OCI-LY7 (cell line): ENCODE data around the gene SEMA3G. TPM values are rescaled to one million over a fixed set of nuclear protein-coding genes. Genes with fewer than 3 reads are reported as not detected.

Experiments used
- BruUV-seq: library from RNA; stranded (reverse); fragments of 400-500 nt; replicated peaks from 2 replicates; lab custom pipeline; 2021; lab: Mats Ljungman, UMichigan
- CTCF ChIA-PET: fragments of 300-600 bp; sonication (Branson Sonifier 250); formaldehyde crosslinking; loops from one replicate; lab custom pipeline; 2022; ENCODE audit warnings: antibody characterized with exemption; ENCODE audit not compliant: unreplicated experiment; lab: Charles Lee
- POLR2A ChIA-PET: fragments of 300-600 bp; sonication (Branson Sonifier 250); formaldehyde crosslinking; loops from one replicate; lab custom pipeline; 2022; ENCODE audit warnings: antibody characterized with exemption; lab: Charles Lee
- DNase-seq: peaks from one replicate; pipeline ENCODE4 v3.0.0-alpha.2; 2015; ENCODE audit warnings: low spot score
- H2AFZ ChIP-seq: fragments of 200-600 bp; sonication (generic), shearing (Covaris generic); 2 replicates; pipeline ENCODE4 v1.6.1; 2014; ENCODE audit warnings: mild to moderate bottlenecking, antibody characterized with exemption, low read length, moderate library complexity
- H3K27ac ChIP-seq: fragments of 200-600 bp; sonication (generic); 2 replicates; pipeline ENCODE4 v1.5.1; 2014; ENCODE audit warnings: mixed run types, low read depth, mild to moderate bottlenecking, moderate library complexity, low read length, inconsistent platforms; ENCODE audit not compliant: poor library complexity, severe bottlenecking
- H3K36me3 ChIP-seq: fragments of 200-600 bp; sonication (generic); 2 replicates; pipeline ENCODE4 v1.6.1; 2014; ENCODE audit warnings: mild to moderate bottlenecking, antibody characterized with exemption, low read length, moderate library complexity, mixed read lengths; ENCODE audit not compliant: insufficient read depth
- H3K4me1 ChIP-seq: fragments of 200-600 bp; sonication (generic); 2 replicates; pipeline ENCODE4 v1.5.1; 2014; ENCODE audit warnings: mild to moderate bottlenecking, low read length; ENCODE audit not compliant: insufficient read depth, poor library complexity, severe bottlenecking
- H3K4me2 ChIP-seq: fragments of 200-600 bp; sonication (generic); 2 replicates; pipeline ENCODE4 v1.6.1; 2014; ENCODE audit warnings: mild to moderate bottlenecking, low read length
- H3K4me3 ChIP-seq: fragments of 200-600 bp; sonication (generic); 2 replicates; pipeline ENCODE4 v1.5.1; 2014; ENCODE audit warnings: mild to moderate bottlenecking, low read depth, low read length; ENCODE audit not compliant: poor library complexity, severe bottlenecking
- H3K79me2 ChIP-seq: fragments of 200-600 bp; sonication (generic); 2 replicates; pipeline ENCODE4 v1.6.1; 2016; ENCODE audit warnings: low read depth, mild to moderate bottlenecking, low read length, moderate library complexity, mixed read lengths; ENCODE audit not compliant: insufficient read depth
- H3K9me2 ChIP-seq: fragments of 200-600 bp; sonication (generic); 2 replicates; pipeline ENCODE4 v1.6.1; 2016; ENCODE audit warnings: mild to moderate bottlenecking, low read length, mixed read lengths; ENCODE audit not compliant: insufficient read depth
- H3K9me3 ChIP-seq: fragments of 200-600 bp; sonication (generic); 2 replicates; pipeline ENCODE4 v1.6.1; 2014; ENCODE audit warnings: mild to moderate bottlenecking, mixed run types, low read length, mixed read lengths
- H4K20me1 ChIP-seq: fragments of 200-600 bp; sonication (generic); 2 replicates; pipeline ENCODE4 v1.6.1; 2014; ENCODE audit warnings: mild to moderate bottlenecking, antibody characterized with exemption, low read length, moderate library complexity, mixed read lengths; ENCODE audit not compliant: insufficient read depth
- EZH2phosphoT487 ChIP-seq: fragments of 200-600 bp; sonication (generic); IDR thresholded peaks from 2 replicates; pipeline ENCODE4 v1.6.1; 2018; ENCODE audit warnings: low read depth, borderline replicate concordance, mild to moderate bottlenecking, mixed run types, antibody characterized with exemption, low read length, moderate library complexity, mixed read lengths
- intact Hi-C: fragments of 100-400 bp; cut with micrococcal nuclease; formaldehyde crosslinking; loops from one replicate; pipeline ENCODE4 v1.10.0; 2022; ENCODE audit not compliant: unreplicated experiment
- total RNA-seq, 2 experiments: library from RNA; depleted of rRNA in 1 of 2; stranded (reverse); fragments of >200 nt in 1 of 2; shearing (Covaris generic) in 1 of 2; gene quantifications; 2 replicates each; pipeline ENCODE4 v1.2.3, GENCODE V29; 2014 to 2022
- TF ChIP-seq, protein P1 (sequence below): fragments of 200-600 bp; sonication (generic); conservative IDR thresholded peaks from 2 replicates; pipeline ENCODE4 v1.5.1; 2014; ENCODE audit warnings: mild to moderate bottlenecking, antibody characterized with exemption, low read length, moderate library complexity, mixed read lengths

The SEMA3G gene
- total RNA-seq, 2 experiments from 2014 or later, result not detected

DNA sequence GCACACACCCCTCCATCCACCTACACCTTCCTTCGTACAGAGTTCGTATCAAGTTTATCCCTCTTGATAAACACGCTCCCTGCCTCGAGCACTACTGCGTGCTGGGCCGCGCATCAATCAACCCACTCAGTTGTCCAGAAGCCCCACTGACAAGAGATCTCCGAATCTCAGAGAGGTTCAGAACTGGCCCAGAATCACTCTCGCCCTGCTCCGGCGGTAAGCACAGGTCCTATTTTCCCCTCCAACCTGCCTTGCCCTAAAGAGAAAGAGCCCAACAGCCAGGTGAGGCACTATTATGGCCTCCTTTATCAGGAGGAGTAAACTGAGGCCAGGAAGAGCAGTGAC is 10.0 kb upstream of the SEMA3G start:
- H3K9me2 ChIP-seq, result no peaks in the 10 kb centered on the region
- H3K4me2 ChIP-seq, result peak overlapping the region; percentile 94
- no peaks in the 10 kb centered on the region for H3K9me3 ChIP-seq
- TSS peak; percentile 85 for BruUV-seq
- peak overlapping the region; percentile 28 for H3K27ac ChIP-seq
- H3K79me2 ChIP-seq, result peaks cover 13% of the 10 kb centered on the region; the same call in 1 of the 2 replicates
- H3K36me3 ChIP-seq, result peaks cover 23% of the 10 kb centered on the region
- ChIA-PET CTCF (interaction anchor here (1.1 kb wide), 1 partner anchor 15 kb away, joined by 3 read pairs; no protein-coding TSS in a partner anchor), POLR2A (no interaction called here)
- no peak for DNase-seq
- no peak for TF ChIP-seq EZH2phosphoT487
- TF ChIP-seq, protein P1, sequence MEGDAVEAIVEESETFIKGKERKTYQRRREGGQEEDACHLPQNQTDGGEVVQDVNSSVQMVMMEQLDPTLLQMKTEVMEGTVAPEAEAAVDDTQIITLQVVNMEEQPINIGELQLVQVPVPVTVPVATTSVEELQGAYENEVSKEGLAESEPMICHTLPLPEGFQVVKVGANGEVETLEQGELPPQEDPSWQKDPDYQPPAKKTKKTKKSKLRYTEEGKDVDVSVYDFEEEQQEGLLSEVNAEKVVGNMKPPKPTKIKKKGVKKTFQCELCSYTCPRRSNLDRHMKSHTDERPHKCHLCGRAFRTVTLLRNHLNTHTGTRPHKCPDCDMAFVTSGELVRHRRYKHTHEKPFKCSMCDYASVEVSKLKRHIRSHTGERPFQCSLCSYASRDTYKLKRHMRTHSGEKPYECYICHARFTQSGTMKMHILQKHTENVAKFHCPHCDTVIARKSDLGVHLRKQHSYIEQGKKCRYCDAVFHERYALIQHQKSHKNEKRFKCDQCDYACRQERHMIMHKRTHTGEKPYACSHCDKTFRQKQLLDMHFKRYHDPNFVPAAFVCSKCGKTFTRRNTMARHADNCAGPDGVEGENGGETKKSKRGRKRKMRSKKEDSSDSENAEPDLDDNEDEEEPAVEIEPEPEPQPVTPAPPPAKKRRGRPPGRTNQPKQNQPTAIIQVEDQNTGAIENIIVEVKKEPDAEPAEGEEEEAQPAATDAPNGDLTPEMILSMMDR, result no peak
- peak overlapping the region; percentile 99 for H3K4me3 ChIP-seq
- H3K4me1 ChIP-seq, result peaks cover 31% of the 10 kb centered on the region
- peak overlapping the region; percentile 71; the same call in 1 of the 2 replicates for H2AFZ ChIP-seq
- H4K20me1 ChIP-seq, result no peaks in the 10 kb centered on the region
- intact Hi-C loops, result loop anchor here (5.0 kb wide), 2 partner anchors 82 to 232 kb away; partner anchors contain the start of genes GNL3, PBRM1 and UQCC5

DNA sequence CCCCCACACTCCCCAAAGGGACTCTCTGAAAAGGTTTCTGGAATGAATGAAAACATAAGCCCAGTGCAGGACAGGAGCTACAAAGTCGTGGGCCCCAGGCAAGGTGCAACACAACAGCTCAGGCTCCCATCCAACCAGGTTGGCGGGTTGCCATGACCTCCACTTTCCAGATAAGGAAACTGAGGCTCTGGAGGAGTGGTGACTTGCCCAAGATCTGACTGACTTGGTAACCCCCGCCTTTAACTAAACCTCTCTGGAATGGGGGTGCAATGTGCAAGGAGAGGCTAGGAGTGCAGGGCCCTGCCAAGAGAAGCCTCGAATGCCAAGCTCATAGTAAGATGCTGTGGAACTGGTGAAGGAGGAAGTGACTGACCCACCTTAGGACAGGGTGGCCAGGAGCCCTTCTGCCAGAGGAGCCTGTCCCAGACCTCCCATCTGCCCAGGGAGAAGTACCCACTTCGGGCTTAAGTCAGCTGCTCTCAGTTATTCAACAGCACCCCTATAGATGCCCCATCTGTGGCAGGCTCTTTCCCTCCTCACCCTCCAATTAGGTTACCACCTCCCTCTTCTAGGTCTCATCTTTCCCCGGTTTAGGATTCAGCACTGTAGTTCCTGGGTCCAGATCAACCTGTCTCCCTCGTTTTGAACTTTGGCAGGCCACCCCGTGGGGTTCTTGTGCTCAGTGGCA is 9.5 kb upstream of the SEMA3G start:
- Histone ChIP-seq H3K4me1 (peaks cover 31% of the 10 kb centered on the region), H3K9me3 (no peaks in the 10 kb centered on the region), H3K4me3 (peak overlapping the region; percentile 99), H3K4me2 (peak overlapping the region; percentile 94), H3K9me2 (no peaks in the 10 kb centered on the region), H2AFZ (peak overlapping the region; percentile 71; the same call in 1 of the 2 replicates), H3K79me2 (peaks cover 13% of the 10 kb centered on the region; the same call in 1 of the 2 replicates), H4K20me1 (no peaks in the 10 kb centered on the region), H3K36me3 (peaks cover 20% of the 10 kb centered on the region), H3K27ac (peak overlapping the region; percentile 28)
- intact Hi-C loops, result no loop called here
- no TSS peak for BruUV-seq
- ChIA-PET POLR2A (interaction anchor here (0.6 kb wide), 1 partner anchor 311 kb away, joined by 3 read pairs; no protein-coding TSS in a partner anchor), CTCF (interaction anchor here (1.0 to 1.1 kb wide), 2 partner anchors 16 to 42 kb away, joined by 3 to 4 read pairs; no protein-coding TSS in a partner anchor)
- TF ChIP-seq EZH2phosphoT487, result no peak
- TF ChIP-seq, protein P1, result no peak
- DNase-seq, result no peak
